ENCODE results near the gene CTTNBP2.

DNA sequence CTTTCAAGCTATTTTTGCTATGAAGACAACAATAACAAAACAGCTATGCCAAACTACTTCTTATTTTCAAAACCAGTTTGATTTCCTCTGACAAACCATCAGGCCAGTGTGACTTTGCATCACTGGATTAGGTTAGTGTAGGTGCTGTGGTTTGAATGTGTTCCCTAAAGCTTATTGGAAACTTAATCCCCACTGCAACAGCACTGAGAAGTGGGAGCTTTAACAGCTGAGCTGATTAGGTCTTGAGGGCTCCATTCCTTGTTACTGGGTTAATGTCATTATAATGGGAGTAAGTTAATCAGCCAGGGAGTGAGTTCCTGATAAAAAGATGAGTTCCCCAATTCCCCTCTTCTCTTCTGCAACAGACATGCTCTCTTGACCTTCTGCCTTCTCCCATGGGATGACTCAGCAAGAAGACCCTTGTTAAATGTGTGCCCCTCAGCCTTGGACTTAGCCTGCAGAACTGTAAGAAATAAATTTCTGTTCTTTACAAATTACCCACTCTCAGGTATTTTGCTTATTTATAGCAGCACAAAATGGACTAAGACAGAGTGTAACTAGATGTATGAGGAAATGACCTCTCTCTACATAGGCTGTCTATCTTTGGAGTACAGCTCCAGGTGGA, 186.8 kb downstream of the CTTNBP2 start:
- no peak for TF ChIP-seq POLR2AphosphoS5 (IDR thresholded peaks at IDR 0.05; ENCODE audit: low read depth, low read length)
- TF ChIP-seq POLR2A (IDR thresholded peaks at IDR 0.05; ENCODE audit: low read depth, low read length): no peak
- TF ChIP-seq TAF1 (IDR thresholded peaks at IDR 0.05; ENCODE audit: borderline replicate concordance, low read depth, low read length): no peak

Data from GM12892 (cell line).